Osteocyte (in vitro differentiated cells): ENCODE data around the gene MAF. TPM values are rescaled to one million over a fixed set of nuclear protein-coding genes. Genes with fewer than 3 reads are reported as not detected.

ENCODE experiments used
- DNase-seq: peaks from one replicate; pipeline ENCODE4 v3.0.0; 2021; ENCODE audit warnings: mixed read lengths; ENCODE audit not compliant: unreplicated experiment; ENCODE audit errors: extremely low spot score
- H3K27ac Mint-ChIP-seq: one replicate; pipeline ENCODE4 v1.8.0; 2021; ENCODE audit warnings: mild to moderate bottlenecking, mixed read lengths; ENCODE audit not compliant: unreplicated experiment
- H3K27me3 Mint-ChIP-seq: one replicate; pipeline ENCODE4 v1.8.0; 2021; ENCODE audit warnings: mixed read lengths; ENCODE audit not compliant: unreplicated experiment
- H3K36me3 Mint-ChIP-seq: one replicate; pipeline ENCODE4 v1.8.0; 2021; ENCODE audit warnings: mixed read lengths; ENCODE audit not compliant: unreplicated experiment
- H3K4me1 Mint-ChIP-seq: one replicate; pipeline ENCODE4 v1.8.0; 2021; ENCODE audit warnings: mixed read lengths; ENCODE audit not compliant: unreplicated experiment
- H3K4me3 Mint-ChIP-seq: one replicate; pipeline ENCODE4 v1.8.0; 2021; ENCODE audit warnings: mild to moderate bottlenecking, moderate library complexity, mixed read lengths; ENCODE audit not compliant: unreplicated experiment
- H3K9me3 Mint-ChIP-seq: one replicate; pipeline ENCODE4 v1.8.0; 2021; ENCODE audit warnings: mixed read lengths; ENCODE audit not compliant: unreplicated experiment
- total RNA-seq: library from RNA; stranded (reverse); gene quantifications from 2 replicates; pipeline ENCODE4 v1.2.1, GENCODE V29; 2021
- TF ChIP-seq, protein P1 (sequence below): fragments of 200-600 bp; sonication (generic); IDR thresholded peaks from 2 replicates; pipeline ENCODE4 v1.5.0; 2021; ENCODE audit warnings: antibody characterized with exemption, mild to moderate bottlenecking, moderate library complexity

The MAF gene
- total RNA-seq, 1 donor from 2014 or later, result 63.6 TPM

DNA sequence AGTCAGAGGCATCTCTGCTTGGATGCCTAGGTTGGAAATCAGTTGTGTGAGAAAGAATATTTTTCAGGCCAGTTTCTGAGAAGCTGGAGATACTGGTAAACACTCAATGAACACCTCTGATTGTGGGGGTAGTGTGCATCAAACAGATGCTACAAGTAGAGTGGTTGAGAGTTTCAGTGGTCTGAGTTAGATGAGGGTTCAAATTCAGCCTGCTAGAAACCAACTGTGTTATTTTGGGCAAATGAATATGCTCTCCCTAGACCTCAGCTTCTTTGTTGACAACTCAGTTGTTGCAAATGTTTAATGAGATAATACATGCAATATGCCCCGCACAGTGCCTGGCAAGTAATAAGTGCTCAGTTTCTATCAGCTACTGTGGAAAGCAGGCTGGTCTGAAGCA, 25.2 kb upstream of the MAF start:
- TF ChIP-seq, protein P1, sequence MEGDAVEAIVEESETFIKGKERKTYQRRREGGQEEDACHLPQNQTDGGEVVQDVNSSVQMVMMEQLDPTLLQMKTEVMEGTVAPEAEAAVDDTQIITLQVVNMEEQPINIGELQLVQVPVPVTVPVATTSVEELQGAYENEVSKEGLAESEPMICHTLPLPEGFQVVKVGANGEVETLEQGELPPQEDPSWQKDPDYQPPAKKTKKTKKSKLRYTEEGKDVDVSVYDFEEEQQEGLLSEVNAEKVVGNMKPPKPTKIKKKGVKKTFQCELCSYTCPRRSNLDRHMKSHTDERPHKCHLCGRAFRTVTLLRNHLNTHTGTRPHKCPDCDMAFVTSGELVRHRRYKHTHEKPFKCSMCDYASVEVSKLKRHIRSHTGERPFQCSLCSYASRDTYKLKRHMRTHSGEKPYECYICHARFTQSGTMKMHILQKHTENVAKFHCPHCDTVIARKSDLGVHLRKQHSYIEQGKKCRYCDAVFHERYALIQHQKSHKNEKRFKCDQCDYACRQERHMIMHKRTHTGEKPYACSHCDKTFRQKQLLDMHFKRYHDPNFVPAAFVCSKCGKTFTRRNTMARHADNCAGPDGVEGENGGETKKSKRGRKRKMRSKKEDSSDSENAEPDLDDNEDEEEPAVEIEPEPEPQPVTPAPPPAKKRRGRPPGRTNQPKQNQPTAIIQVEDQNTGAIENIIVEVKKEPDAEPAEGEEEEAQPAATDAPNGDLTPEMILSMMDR, result no peak
- Mint-ChIP-seq H3K27me3 (no peaks in the 10 kb centered on the region), H3K36me3 (no peaks in the 10 kb centered on the region), H3K27ac (no peak overlapping the region), H3K4me3 (no peak overlapping the region), H3K9me3 (no peaks in the 10 kb centered on the region), H3K4me1 (peaks cover 26% of the 10 kb centered on the region)
- no peak for DNase-seq

DNA sequence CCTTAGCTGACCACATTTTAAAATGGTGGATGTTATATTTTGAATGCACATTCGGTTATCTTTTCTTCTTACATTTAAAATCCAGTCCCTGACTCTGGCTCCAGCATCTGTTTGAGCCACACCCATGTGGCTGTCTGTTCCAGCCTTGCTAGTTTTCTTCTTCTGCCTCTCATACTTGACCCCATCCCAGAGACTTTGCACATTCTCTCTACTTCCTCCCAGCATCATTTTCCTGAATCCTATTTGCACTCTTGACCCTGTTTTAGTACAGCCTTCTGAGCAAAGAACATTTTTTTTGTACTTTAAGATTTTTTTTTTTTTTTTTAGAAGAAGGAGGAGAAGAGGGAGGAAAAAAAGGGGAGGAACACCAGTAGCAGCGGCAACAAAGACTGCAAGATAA, 23.3 kb upstream of the MAF start:
- no peak overlapping the region for H3K27ac Mint-ChIP-seq
- H3K4me3 Mint-ChIP-seq, result no peak overlapping the region
- H3K27me3 Mint-ChIP-seq, result no peaks in the 10 kb centered on the region
- peaks cover 26% of the 10 kb centered on the region for H3K4me1 Mint-ChIP-seq
- DNase-seq, result no peak
- TF ChIP-seq, protein P1, result no peak
- H3K36me3 Mint-ChIP-seq, result no peaks in the 10 kb centered on the region
- no peaks in the 10 kb centered on the region for H3K9me3 Mint-ChIP-seq

DNA sequence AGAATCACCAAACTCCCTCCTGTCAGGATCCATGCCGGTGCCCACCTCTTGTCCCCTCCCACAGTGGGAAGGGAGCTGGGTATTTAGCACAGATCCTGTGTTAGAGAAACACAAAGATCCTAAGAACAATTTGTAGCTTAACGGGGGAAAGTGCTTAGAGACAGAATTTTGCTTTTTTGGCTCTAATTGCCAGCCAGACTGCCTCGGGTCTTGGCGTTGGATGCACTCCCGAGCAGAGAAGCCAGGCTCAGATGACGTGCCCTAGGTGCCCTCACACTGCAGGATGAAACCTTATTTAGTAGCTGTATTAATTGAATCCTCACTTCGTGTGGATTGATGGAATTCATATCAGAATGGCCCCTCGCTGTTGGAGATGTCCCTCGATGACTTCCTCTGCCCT, 22.5 kb upstream of the MAF start:
- Mint-ChIP-seq H3K4me1 (peaks cover 18% of the 10 kb centered on the region), H3K27ac (no peak overlapping the region), H3K9me3 (no peaks in the 10 kb centered on the region), H3K36me3 (no peaks in the 10 kb centered on the region), H3K4me3 (no peak overlapping the region), H3K27me3 (no peaks in the 10 kb centered on the region)
- TF ChIP-seq, protein P1, result no peak
- DNase-seq, result no peak

DNA sequence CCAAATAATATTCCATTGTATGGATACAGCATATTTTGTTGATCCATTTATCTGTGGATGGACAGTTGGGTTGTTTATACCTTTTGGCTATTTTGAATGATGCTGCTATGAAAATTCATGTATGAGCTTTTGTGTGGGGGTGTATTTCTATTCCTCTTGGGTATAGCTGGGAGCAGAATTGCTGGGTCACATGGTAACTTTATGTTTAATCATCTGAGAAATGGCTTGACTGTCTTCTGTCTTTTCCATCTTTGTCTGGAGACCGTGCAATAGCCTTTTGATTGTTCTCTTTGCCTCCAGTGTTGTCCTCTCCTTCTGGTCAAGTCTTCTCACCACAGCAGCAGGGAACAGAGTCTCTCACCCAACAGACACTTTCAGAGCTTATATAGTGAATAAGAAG, 20.5 kb upstream of the MAF start:
- Mint-ChIP-seq H3K4me1 (peaks cover 17% of the 10 kb centered on the region), H3K4me3 (no peak overlapping the region), H3K9me3 (no peaks in the 10 kb centered on the region), H3K27ac (no peak overlapping the region), H3K27me3 (no peaks in the 10 kb centered on the region), H3K36me3 (no peaks in the 10 kb centered on the region)
- TF ChIP-seq, protein P1, result no peak
- no peak for DNase-seq

DNA sequence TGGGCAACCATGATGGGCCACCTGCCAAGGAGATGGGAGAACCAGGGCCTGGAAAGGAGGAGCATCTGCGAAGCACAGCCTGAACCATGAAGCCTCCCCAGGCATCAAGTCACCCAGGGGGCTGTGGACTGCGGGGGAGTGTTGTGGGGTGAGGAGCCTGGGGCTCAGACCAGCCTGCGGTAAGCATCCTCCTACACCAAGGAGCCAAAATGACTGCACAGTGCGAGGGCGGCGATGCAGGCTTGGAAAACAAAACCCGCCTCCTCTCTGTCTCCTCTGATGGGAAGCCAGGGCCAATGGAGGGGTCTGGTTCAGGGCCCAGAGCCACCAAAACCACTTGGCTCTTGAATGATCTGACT, 18.1 kb upstream of the MAF start:
- peaks cover 8% of the 10 kb centered on the region for H3K4me1 Mint-ChIP-seq
- TF ChIP-seq, protein P1, result no peak
- no peak overlapping the region for H3K27ac Mint-ChIP-seq
- H3K27me3 Mint-ChIP-seq, result no peaks in the 10 kb centered on the region
- no peaks in the 10 kb centered on the region for H3K9me3 Mint-ChIP-seq
- no peaks in the 10 kb centered on the region for H3K36me3 Mint-ChIP-seq
- no peak overlapping the region for H3K4me3 Mint-ChIP-seq
- no peak for DNase-seq
